ENCODE results near the gene HNRNPH2.
A peak's percentile ranks its signal among the peaks of the same experiment; 100 is the strongest.

The HNRNPH2 gene

DNA sequence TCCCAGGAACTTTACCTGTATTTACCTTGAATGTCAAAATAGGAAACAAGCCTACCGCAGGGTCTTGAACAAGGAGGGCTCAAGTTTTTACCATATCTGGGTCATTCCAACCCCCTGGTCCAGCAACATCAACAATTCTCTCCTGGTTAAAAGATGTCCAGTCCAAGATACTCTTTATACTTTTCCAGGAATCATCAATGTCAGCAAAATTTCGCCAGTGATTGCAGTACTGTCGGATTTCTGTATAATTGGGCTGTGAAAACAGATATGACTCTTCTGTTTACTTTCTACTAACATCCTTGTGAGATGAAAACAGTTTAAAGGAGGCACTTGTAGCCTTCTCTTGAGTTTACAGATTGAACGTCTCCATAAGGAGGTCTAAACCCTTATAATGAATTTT lies 9.3 kb upstream of the HNRNPH2 start:
- no peak for DNase-seq

DNA sequence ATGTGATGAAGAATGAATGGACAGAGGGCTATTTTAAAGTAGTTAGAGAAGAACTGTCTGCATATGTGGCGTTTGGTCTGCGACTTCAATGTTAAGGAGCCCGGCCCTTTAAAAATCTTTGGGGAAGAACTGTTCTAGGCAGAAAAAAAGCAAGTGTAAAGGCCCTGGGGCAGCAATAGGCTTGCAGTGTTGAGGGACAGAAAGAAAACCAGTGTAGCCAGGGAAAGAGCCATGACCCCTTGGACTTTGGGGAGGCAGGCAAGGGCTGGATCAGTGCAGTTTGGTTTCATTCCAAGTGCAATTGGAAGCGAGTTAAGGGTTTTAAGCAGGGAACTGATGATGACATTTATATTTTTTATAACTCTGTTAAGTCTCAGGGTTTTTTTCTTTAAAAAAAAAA lies 8.2 kb upstream of the HNRNPH2 start:
- DNase-seq, result no peak

DNA sequence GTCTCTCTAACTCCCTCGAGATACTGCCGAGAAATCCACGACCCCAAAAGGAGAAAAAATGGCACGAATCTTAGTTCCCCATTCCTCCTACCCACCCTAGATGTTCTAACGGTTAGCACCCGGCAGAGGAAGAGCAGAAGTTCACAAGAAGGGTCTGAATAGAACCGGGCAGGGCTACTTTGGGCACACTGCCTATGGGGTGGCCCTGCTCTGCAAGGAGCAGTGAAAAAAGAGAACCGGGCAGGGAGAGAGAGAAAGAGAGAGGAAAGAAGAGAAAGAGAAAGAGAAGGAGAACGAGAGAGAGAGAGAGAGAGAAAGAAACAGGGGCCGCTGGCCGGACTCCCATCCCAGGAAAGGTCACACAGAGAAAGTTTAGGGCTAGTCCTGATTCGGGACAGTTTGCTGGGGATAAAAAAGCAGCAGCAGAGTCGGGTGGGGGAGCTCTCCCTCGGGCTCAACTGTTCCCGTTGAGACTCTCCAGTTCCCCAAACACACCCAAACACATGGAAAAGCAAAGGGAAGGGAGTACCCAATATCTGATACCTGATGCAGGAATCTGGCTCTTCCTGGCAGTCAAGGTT lies 765 bp upstream of the HNRNPH2 start:
- DNase-seq, result peak; percentile 64

DNA sequence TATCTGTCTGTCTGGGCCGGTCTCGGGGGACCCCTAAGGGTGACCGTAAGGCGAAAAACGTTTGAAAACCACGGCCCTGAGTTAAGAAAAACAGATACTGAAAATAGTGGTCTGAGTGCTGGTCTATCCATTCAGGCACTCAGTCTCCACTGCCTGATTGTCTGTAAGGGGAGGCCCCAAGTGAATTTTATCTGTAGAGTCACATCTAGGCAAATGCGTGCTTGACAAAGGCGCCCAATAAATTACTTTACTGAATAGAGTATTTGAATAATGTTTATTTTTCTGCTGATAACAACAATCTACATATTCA lies 465 bp downstream of the HNRNPH2 start:
- no peak for DNase-seq

DNA sequence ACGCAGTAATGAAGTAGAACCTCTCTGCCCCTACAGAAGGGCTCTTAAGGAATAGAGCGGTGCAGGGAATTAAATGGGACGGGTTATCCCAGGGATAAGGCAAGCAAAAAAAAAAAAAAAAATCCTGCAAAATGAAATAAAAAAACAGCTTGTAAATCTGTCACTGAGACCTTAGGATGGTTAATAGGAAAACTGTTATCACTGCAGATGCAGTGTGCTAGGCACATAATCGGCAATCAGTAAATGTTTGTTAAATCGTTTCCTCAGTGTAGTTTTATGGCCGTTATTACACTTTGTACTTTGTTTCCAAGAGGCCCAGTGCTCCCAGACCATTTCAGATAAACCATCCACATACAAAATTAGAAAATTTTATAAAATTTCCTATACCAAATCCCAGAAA lies 1.0 kb downstream of the HNRNPH2 start:
- no peak for DNase-seq

DNA sequence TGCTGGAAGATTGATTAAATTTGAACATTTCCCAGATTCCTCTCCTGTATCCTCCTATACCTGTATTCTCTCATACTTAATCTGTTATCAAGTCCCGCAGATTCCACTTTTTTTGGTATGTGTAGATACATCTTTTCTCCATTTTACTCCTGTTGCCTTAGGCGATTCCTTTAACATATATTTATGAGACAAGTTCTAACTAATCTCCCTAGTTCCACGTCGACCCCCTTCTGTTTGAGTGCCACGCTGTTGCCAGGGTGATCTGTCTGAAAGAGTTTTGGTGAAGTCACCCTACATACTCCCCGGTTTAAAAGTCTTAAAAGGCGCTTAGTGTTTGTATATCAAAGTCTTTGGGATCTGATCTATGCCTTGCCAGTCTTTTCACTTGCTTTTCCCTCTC lies 2.4 kb downstream of the HNRNPH2 start:
- no peak for DNase-seq

DNA sequence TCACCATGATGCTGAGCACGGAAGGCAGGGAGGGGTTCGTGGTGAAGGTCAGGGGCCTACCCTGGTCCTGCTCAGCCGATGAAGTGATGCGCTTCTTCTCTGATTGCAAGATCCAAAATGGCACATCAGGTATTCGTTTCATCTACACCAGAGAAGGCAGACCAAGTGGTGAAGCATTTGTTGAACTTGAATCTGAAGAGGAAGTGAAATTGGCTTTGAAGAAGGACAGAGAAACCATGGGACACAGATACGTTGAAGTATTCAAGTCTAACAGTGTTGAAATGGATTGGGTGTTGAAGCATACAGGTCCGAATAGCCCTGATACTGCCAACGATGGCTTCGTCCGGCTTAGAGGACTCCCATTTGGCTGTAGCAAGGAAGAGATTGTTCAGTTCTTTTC lies 4.0 kb downstream of the HNRNPH2 start:
- DNase-seq, result no peak

DNA sequence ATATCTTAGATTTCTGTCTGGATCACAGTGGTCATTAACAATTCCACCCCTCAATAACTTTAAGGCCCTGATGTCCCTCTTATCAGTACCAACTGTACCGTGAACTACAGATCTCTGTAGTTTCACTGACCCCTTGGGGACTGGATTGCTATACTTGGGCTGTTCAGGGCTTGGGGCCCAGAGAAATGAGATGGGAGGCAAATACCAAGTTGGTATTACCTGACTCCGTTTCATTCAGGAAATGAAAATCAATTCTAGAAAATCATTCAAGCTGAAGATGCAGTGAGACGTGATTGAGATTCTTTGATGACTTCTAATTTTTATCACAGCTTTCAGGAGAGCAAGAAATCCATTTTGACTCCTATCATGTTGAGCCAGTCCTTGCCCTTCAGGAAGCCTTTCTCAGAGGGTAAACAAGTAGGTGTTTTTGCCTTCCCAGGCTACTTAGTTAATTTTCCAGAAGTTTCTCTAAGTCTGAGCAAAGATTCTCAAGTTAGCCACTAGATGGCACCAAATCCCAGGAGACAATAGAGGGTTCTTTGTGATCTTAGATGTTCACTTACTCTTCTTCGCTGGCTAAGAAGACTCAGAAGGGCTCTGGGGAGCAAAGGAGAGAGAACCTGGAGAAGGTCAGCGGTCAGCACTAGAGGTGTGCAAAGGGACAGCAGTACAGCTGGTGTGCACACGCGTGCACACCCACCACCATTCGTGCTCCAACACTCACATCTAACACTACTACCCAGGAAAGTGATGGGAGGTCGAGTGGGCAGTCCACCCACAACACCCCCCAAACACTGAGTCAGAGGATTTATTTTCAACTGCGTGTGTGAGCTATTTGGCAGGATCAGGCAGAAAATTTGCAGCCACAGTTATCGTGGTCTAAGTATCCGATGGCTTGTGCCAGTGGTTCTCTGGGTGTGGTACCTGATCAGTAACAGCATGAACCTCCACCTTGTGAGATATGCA lies 7.4 kb downstream of the HNRNPH2 start:
- DNase-seq, result peak; percentile 84

DNA sequence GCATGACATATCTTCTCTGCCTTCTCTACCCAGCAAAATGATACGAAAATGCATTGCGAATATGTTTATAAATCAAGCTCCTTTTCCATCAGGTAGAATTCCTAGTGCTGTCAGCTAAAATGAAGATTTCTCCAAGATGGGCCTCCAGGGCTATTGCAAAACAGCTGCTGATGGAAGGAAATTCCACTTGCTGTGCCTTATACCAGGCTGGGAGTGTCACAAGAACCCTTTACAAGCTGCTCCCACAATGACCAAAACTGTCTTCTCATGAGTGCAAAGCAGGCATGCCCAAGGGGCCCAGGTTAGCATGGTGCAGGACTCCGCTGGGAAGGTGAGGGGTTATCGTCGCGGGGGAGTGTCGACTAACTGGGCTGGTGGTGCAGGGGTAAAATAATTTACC lies 8.7 kb downstream of the HNRNPH2 start:
- no peak for DNase-seq

DNA sequence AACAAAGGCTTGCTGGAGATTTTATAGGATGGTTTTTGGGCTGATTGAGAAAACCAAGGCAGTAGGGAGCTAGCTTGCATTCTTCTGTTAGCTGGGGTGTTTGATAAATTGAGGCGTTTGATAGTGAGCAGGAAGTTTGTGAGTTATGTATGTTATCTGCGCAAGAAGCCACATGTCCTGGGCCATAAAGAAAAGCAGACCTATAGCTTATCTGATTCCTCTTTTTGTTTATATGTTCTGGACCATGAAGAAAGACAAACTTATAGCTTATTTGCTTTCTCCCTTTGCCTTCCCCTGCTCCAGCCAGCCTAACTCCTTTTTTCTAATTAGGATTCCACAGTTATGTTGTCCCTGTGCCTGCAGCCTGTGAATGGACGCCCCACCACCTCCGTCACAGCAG lies 9.2 kb downstream of the HNRNPH2 start:
- DNase-seq, result peak; percentile 40

DNA sequence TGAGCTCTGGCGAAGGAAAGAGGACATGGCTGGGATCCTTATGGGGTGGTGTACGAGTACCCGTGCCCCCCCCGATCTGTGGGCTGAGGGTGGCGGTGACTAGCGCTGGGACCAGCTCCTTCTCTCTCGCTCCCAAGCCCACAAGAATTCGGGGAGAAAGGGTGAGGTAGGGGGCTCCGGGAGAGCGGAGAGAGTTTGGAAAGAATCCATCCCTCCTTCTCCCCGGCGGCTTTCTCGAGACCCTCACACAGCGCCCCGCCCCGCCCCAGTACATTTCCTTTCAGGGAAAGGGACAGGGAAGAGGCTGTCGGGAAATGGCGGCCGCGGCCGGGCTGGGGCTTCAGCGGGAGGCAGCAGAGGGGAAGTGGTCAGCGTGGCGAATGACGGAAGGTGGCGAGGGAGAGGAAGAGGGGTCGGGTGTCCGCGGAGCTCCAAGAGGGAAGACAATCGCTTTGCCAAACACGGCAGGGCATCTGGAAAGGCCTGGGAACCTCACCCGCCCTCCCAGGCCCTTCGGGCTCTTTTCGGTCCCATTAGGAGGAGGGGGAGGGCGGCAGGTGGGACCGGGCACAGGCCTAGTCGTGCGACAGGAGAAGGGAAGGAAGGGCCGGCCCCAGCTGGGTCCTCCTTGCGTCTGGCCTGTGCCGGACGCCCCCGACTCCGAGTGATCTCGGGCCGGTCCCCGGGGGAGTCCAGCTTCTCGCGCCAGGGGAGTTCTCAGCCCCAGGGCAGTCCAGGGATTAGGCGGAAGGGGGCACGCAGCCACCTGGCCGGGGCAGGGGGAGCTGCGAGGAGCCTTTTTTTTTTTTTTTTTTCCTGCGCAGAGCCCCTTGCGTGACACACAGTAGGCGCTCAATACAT lies 10.2 kb downstream of the HNRNPH2 start:
- peak; percentile 60 for DNase-seq

DNA sequence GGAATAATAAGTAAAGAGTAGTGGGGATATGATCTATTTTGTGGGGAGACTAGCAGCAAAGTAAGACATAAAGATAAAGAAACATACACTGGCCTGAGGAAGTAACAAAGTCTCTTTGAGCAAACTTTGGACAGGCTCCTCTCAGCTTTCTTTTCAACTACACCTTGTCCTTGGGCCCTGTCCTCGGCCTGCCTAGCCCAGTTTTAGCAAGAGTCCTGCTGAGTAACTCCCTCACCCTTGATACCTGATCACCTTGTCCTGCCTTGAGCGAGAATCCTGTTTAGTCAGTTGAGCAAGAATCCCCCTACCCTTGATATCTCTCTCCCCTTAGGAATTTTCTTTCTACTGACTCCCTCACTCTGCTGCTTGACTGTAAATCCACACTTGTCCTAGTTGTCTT lies 11.5 kb downstream of the HNRNPH2 start:
- DNase-seq, result no peak

DNA sequence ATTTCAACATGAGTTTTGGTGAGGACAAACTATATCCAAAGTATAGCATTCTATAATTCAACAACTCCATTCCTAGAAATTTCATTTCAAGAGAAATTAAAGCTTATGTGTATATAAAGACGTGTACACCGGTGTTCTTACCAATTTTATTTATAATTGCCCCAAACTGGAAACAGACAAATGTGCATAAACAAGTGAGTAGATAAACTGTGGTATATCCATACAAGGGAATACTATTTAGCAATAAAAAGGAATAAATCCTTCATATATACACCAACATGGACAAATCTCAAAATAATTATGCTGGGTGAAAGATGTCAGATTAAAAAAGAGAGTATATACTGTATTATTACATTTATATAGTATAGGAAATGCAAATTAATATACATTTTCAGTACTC lies 19.9 kb downstream of the HNRNPH2 start:
- DNase-seq, result no peak

DNA sequence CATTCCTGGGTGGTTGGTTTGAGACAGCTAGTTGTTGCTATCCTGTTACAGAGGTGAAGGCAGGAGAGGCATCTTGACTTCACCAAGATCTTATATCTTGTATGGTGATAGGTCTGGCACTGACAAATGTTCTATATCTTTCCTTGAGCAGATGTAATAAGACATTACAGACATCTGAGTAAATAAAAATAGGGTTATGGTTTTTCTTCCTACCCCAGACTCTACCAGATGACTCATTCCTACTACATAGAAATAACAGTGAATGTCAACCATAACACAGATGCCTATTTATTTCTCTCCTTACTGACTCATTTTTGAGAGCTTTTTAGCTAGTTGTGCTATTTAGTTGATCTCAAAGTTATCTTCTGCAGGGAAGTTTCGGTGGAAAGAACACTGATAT lies 21.9 kb downstream of the HNRNPH2 start:
- no peak for DNase-seq

DNA sequence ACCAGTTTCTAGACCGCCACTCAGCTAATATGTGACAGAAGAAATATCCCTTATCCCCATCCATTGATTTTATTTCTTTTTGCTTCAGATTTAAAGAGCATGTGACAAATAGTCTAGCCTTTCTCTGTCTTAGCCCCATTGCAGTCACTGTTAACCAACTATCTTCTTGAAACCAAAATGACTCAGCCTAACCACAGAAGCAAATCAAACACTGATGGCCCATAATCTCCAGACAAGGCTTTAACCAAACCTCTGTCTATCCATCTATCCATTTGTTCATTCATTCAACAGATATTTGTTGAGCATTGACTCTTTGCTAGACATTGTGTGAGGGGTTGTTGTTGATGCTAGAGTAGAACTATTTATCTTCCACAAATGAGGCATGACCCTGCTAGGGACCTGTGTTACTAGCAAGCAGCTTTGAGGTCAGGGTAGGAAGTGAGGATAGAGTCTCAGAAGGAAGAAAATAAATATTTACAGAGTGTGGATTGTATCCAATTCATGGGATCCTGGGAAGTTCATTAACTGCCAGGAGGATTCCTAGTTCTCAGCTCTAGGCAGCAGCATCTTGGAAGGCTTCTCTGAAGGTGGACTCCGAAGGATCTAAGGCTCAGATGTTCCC lies 22.5 kb downstream of the HNRNPH2 start:
- peak; percentile 61 for DNase-seq

DNA sequence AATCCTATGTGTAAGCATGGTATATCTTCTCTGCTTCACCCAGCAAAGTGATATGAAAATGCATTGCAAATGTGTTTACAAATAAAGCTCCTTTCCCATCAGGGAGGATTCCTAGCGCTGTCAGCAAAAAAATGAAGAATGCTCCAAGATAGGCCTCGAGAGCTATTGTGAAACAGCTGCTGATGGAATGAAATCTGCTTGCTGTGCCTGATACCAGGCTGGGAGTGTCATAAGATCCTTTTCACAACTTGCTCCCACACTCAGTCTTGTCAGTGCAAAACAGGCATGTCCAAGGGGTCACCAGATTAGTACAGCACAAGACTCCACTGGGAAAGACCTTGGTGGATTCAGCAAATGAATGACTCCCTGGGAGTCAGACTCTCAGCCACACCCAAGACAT lies 34.1 kb downstream of the HNRNPH2 start:
- DNase-seq, result no peak

DNA sequence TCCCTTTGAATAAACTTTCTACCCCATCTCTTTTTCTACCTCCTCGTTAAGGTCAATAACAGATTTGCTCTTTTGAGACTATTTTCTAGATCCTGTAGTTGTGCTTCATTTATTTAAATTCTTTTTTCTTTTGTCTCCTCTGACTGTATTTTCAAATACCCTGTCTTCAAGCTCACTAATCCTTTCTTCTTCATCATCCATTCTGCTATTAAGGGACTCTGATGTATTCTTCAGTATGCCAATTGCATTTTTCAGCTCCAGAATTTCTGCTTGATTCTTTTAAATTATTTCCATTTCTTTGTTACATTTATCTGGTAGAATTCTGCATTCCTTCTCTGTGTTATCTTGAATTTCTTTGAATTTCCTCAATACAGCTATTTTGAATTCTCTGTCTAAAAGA lies 41.3 kb downstream of the HNRNPH2 start:
- no peak for DNase-seq

DNA sequence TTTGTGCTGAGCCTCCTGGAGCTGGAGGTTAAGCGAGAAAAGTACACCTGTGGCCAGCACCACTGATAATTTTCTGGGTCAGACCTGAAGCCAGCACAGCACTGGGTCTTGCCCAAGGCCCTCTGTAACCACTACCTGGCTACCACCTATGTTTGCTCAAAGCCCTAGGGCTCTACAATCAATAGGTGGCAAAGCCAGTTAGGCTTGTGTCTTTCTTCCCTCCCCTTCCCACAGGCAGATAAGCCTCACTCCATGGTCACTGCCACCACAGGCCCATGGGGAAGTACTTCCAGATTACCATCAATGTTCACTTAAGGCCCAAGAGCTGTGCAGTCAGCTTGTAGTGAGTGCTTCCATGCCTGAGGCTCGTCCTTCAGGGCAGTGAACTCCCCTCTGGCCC lies 42.1 kb downstream of the HNRNPH2 start:
- peak; percentile 68 for DNase-seq

DNA sequence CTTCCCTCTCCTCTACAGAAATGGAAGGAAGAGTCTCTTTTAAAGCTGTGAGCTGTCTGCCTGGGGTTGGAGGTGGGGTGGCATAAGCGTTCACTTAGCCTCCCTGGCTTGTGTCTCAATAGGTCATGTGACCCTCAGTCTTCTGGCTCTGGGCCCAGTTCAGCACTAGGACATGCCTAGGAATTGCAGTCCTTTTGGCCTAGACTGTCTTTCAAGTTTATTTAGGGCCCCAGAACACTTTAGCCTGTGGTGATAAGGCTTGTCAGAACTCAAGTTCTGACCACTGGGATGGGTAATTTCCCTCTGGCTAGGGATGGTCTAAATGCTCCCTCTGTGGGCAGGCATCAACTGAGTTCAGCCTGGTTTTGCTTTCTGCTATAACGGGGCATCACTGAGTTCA lies 42.9 kb downstream of the HNRNPH2 start:
- DNase-seq, result no peak

DNA sequence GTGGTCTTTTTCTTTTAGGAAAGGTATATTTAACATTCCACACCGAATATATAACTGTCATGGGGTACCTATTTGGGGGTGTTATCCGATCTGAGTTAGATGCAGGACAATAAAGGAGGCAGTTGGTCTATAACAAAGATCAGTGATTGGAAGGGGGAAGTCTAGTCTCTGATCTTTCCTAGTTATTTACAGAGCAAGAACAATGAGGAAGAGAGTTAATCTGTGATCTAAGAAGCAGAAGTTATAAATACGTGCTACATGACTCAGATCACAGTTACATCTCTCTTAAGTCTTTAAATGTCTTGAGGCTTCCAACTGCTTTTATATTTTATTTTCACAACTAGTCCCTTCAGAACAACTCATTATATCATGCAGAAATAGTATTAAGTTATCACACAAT lies 44.0 kb downstream of the HNRNPH2 start:
- peak; percentile 28 for DNase-seq

DNA sequence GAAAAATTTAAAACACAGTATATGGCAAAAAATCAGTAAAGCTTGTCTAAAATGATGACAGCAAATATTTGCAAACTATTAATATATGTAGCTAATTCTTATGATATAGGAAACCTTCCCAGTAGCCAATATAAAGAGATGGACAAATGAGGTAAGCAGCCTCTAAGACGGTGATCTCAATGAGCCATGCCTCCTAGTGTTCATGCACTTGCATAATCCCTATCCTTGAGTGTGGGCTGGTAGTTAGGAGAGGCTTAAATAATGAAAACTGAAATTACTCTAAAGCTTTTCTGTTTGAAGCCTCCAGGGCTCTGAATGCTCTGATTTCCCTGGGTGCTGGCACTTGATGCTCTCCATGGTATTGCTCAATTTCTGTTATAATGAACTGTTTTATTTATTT lies 52.6 kb downstream of the HNRNPH2 start:
- DNase-seq, result peak; percentile 10

DNA sequence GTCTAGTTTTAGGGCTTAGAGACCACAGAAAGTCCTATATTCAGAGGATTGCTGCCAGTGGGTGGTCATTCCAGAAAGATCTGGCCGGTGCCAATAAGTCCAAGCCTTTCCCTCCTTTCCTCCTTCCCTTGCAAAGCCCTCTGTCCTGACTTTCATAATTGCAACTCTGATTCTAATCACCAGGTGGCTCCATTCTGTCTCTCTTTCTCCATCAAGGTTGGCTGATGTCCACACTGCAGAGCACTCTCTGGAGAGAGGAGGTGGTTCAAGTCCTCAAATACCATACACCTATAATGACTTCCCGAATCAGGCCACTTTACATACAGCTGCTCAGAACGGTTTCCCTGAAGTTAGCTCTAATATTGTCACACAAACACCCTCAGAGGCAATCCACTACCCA lies 54.9 kb downstream of the HNRNPH2 start:
- peak; percentile 38 for DNase-seq
